HG03439 (cell line): ENCODE results near the gene CYP3A4.
"Not testable (repeated sequence)": the region's sequence is repeated elsewhere in the genome, so short reads cannot be mapped to it uniquely, and the experiment has no call there.

Experiments used
- ATAC-seq: cut with Tn5 transposase; IDR thresholded peaks from one replicate; pipeline ENCODE4 v1.9.1; 2021; ENCODE audit warnings: mild to moderate bottlenecking, moderate library complexity; ENCODE audit not compliant: unreplicated experiment

CYP3A4 gene

GRCh38 chr7:99730238-99730810 is 53.7 kb downstream of the CYP3A4 start:
- no peak for ATAC-seq

GRCh38 chr7:99729486-99730237 is 54.3 kb downstream of the CYP3A4 start:
- no peak for ATAC-seq

GRCh38 chr7:99728615-99729014 is 55.4 kb downstream of the CYP3A4 start:
- ATAC-seq = no peak

GRCh38 chr7:99723201-99723600 is 60.8 kb downstream of the CYP3A4 start:
- ATAC-seq = not testable (repeated sequence)

DNA sequence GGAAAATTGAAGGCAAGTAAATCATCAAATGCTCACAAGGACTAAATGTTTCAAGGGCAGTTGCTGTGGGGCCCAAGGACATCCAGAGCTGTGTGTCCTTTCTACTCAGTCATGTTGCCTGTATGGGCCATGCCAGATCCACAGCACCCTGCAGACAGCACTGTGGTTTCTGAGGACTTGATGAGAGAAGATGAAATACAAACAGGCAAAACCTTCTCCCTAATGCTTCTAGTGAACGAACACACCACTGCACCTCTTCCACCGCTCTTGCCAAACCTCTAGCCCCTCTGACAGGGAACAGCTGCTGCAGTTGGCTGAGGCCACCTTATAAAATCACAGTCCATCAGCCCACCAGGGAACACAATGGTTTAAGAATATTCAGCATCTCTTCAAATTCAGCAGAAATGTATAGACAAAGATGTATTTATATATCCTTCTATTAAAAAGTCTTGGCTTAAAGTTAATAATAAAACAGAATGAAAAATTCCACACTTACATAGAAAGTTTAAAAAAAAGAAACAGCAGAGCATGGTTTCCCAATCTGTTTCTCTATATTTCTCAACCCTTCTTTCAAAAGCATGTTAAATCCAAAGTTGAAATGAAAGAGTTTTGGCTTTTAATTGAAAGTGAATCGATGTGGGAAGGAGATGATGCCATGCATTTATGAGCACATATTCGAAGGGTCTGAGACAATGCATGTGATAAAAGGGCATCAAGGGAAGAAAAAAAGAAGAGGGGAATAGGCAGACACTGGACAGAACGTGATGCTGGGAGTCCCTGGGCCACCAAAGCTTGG is 63.0 kb downstream of the CYP3A4 start:
- ATAC-seq = no peak

GRCh38 chr7:99719996-99720769 is 63.8 kb downstream of the CYP3A4 start:
- ATAC-seq = no peak

- no peak for ATAC-seq
Observed at GRCh38 chr7:99713995-99714570, 69.9 kb downstream of the CYP3A4 start.

GRCh38 chr7:99709838-99710578 is 74.0 kb downstream of the CYP3A4 start:
- no peak for ATAC-seq

DNA sequence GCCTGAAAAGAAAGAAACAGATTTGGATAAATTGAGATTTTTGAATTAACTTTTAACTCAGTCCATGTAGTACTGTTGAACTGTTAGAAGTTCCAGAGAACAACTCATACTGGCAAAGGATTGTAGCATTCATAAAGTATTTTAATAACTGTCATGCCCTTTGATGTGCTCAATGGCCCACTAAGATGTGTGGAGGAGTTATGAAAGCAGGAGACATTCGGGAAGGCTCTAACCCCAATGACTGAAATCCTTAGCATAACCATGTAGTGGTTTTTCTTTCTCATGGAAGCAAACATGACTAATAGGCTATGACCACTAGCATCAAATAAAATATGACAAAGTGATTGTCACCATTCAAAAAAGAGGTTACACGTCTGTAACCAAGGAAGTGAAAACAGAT is 74.7 kb downstream of the CYP3A4 start:
- no peak for ATAC-seq

DNA sequence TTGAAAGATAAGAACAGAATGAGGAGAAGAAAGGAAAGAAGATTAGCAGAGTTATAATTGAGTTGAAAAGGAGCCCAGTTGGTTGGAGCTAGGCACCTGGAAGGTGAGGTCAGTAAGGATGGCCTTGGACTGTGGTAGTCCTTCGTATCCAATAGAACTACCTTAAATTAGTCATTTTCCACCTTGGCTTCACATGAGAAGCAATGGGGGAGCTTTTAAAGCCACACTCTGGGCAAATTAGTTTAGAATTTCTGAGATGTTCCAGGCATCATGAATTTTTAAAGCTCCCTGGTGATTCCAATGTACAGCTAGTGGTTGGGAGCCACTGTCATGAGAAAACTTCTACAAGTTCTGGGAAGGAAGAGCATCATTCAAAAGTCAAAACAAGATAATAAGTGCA is 76.9 kb downstream of the CYP3A4 start:
- ATAC-seq = no peak
